Stimulated activated CD4-positive, alpha-beta T cell treated with anti-CD3 and anti-CD28 coated beads, Interleukin-12 subunit alpha, Interleukin-12 subunit beta, amount 100 ng/mL, for 4 hours (primary cell): ENCODE measurements around the gene VRK3.

Source experiments
- DNase-seq: peaks from one replicate; pipeline ENCODE4 v3.0.0-alpha.2; 2020

VRK3 gene

GRCh38 chr19:49929611-49930482 is 95.3 kb downstream of the VRK3 start:
- DNase-seq: peak; percentile 85

- peak; percentile 94 for DNase-seq
Observed at GRCh38 chr19:49929121-49929610, 96.0 kb downstream of the VRK3 start, which contains the start of the genes ATF5 and NUP62. Gene ATF5, plus strand, starts transcription at chr19:49929205. Its CDS starts 1,646 bp downstream, at chr19:49930851. Gene NUP62, minus strand, starts transcription at chr19:49929504. Its CDS starts 19,697 bp downstream, at chr19:49909807.

GRCh38 chr19:49927526-49928264 is 97.5 kb downstream of the VRK3 start:
- DNase-seq: no peak

GRCh38 chr19:49926515-49926914 is 98.7 kb downstream of the VRK3 start:
- no peak for DNase-seq
